Measurements from ENCODE around the gene GALNT9. TPM values are rescaled to one million over a fixed set of nuclear protein-coding genes. Genes with fewer than 3 reads are reported as not detected.

The GALNT9 gene
- total RNA-seq, 1 donor from 2014 or later, result not detected

DNA sequence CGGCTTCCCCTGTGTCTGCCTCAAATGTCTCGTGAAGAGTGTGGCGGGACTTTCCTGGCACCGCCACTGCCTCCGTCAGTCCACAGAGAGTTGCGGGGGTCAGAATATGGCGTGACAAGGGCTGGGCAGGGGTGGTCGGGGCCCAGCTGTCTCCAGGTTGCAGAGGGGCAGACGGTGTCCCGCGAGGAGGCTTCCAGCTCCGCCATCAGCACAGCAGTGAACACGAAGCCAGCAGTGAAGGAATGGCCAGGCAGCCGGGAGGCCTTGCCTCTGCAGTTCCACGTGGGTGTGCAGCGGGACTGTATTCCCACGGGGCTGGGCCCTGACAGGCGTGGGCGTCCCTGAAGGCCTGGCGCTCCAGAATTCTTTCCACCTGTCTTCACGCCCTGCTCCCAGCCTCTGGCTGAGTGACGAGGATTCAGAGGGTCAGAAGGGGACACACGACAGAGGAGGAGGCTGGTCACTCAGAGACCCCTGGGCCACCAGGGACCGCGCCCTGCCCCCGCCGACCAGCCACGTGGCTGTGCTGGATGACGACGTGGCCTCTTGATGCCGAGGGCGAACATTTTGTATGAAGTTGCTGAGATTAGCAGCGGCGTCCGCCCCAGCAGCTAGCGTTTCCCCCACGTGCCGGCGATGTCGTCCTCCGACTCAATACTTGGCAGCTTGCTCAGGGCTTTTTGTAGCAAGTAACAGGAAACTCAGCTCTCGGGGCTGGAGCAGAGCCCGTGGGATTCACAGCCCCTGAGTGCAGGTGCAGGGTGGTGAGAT lies 25.0 kb upstream of the GALNT9 start:
- H3K4me1 ChIP-seq, result no peaks in the 10 kb centered on the region
- H3K36me3 ChIP-seq, result no peaks in the 10 kb centered on the region
- no peak overlapping the region for H3K27ac ChIP-seq (replicated peaks)
- DNase-seq, result no peak
- peaks cover 6% of the 10 kb centered on the region for H3K9me3 ChIP-seq (replicated peaks)
- TF ChIP-seq, protein P1, sequence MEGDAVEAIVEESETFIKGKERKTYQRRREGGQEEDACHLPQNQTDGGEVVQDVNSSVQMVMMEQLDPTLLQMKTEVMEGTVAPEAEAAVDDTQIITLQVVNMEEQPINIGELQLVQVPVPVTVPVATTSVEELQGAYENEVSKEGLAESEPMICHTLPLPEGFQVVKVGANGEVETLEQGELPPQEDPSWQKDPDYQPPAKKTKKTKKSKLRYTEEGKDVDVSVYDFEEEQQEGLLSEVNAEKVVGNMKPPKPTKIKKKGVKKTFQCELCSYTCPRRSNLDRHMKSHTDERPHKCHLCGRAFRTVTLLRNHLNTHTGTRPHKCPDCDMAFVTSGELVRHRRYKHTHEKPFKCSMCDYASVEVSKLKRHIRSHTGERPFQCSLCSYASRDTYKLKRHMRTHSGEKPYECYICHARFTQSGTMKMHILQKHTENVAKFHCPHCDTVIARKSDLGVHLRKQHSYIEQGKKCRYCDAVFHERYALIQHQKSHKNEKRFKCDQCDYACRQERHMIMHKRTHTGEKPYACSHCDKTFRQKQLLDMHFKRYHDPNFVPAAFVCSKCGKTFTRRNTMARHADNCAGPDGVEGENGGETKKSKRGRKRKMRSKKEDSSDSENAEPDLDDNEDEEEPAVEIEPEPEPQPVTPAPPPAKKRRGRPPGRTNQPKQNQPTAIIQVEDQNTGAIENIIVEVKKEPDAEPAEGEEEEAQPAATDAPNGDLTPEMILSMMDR (IDR thresholded peaks at IDR 0.05; ENCODE audit: borderline replicate concordance), result no peak
- intact Hi-C loops (cut with micrococcal nuclease), result no loop called here
- no peak overlapping the region for H3K4me3 ChIP-seq
- H3K27me3 ChIP-seq (ENCODE audit: low read depth), result peaks cover 83% of the 10 kb centered on the region

DNA sequence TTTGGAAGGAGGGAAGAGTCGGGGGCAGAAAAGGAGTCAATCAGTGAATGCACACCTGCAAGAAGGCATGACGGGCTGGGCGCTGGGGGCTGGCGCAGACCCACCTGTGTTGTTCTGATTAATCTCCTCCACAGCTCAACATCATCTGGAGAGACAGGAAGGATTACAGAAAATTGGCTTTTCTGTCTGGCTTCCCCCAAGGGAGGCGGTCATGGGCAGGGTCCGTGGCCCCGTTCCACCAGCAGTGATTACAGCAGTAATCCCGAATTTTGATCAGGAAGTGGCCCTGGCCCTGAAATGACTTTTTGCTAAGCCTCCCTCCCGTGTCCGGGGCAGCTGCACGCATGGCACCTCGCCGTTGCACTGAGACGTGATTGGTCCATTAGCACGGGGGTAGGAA lies 24.4 kb upstream of the GALNT9 start:
- Histone ChIP-seq H3K9me3 (replicated peaks) (peaks cover 6% of the 10 kb centered on the region), H3K4me1 (no peaks in the 10 kb centered on the region), H3K36me3 (no peaks in the 10 kb centered on the region), H3K27me3 (ENCODE audit: low read depth) (peaks cover 87% of the 10 kb centered on the region), H3K27ac (replicated peaks) (no peak overlapping the region), H3K4me3 (no peak overlapping the region)
- intact Hi-C loops (cut with micrococcal nuclease), result no loop called here
- DNase-seq, result no peak
- TF ChIP-seq, protein P1 (IDR thresholded peaks at IDR 0.05; ENCODE audit: borderline replicate concordance), result no peak

DNA sequence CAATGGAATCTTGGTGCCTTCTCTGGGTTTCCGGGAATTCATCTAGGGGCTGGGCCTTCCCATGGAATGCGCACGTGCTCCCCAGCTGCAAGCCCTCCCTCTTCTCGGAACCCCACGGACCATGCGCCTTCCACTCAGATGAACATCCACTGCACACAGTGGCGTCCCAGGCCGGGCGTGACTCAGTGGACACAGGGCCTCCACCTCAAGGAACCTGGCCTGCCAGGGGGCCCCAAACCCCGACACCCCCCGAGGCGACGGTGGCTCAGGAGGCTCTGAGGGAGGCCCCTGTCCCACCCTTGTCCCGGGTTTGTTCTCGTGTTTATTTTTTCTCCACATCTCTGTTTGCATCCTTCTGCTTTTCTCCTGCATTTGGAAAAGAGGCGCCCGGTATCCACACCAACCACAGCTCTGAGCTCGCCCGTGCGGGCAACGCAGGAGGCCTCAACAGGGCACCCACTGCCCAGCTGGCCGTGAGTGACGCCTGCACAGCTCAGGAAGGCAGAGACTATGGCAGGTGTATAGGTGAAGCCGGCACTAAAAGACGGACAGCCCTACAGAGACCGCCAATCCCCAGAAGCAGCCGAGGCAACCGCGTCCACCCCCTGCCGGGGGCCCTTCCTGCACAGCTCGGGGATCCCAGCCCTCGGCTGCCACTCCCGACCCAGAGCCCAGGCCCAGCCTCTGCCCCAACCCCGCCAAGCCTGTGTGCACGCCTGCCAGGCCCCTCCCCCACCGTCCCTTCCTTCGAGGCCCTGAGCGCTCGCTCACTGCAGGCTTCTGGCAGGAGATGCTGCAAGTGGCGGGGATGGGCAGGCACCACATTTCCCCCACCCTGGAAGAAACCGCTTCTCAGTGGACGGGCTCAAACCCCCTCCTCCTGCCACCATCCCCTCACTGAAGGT lies 23.8 kb upstream of the GALNT9 start:
- TF ChIP-seq, protein P1 (IDR thresholded peaks at IDR 0.05; ENCODE audit: borderline replicate concordance), result no peak
- Histone ChIP-seq H3K4me3 (no peak overlapping the region), H3K4me1 (no peaks in the 10 kb centered on the region), H3K27me3 (ENCODE audit: low read depth) (peaks cover 93% of the 10 kb centered on the region), H3K36me3 (no peaks in the 10 kb centered on the region), H3K27ac (replicated peaks) (no peak overlapping the region), H3K9me3 (replicated peaks) (peaks cover 6% of the 10 kb centered on the region)
- intact Hi-C loops (cut with micrococcal nuclease), result no loop called here
- no peak for DNase-seq

DNA sequence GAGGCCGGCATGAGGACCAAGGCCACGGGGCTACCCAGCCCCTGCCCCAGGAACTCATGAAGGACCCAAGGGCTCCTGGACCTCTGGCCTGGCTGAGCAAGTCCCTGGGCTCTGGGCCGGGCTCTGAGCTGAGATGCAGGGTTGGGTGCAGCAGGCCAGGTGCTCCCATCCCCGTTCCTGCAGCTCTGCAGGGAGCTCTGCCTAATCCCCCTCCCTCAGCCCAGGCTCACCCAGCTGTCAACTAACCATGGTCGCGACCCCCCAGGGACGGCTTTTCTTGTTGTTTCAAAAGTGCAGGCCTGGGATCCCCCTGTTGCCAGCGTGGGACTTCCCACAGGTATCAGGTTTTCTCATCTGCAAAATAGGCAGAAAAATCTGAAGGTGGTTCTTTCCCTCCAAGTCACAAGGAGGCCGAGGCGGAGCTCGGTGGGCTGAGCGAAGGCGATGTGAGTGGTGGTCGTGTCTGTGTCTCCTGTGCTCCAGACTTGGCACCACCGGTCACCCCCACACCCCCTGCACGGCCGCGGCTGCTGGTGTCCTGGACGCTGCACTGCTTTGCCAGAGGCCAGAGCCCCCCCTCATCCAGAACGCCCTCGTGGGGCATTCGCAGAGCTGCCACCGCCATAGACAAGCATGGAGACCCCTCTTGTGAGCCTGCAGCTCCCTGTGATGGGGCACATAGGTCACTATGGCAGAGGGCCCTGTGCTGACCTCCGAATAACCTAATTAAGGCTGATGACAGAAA lies 22.5 kb upstream of the GALNT9 start:
- no peaks in the 10 kb centered on the region for H3K36me3 ChIP-seq
- peaks cover 93% of the 10 kb centered on the region for H3K27me3 ChIP-seq (ENCODE audit: low read depth)
- no peak overlapping the region for H3K4me3 ChIP-seq
- H3K27ac ChIP-seq (replicated peaks), result no peak overlapping the region
- TF ChIP-seq, protein P1 (IDR thresholded peaks at IDR 0.05; ENCODE audit: borderline replicate concordance), result no peak
- peaks cover 6% of the 10 kb centered on the region for H3K9me3 ChIP-seq (replicated peaks)
- intact Hi-C loops (cut with micrococcal nuclease), result no loop called here
- no peak for DNase-seq
- H3K4me1 ChIP-seq, result no peaks in the 10 kb centered on the region

DNA sequence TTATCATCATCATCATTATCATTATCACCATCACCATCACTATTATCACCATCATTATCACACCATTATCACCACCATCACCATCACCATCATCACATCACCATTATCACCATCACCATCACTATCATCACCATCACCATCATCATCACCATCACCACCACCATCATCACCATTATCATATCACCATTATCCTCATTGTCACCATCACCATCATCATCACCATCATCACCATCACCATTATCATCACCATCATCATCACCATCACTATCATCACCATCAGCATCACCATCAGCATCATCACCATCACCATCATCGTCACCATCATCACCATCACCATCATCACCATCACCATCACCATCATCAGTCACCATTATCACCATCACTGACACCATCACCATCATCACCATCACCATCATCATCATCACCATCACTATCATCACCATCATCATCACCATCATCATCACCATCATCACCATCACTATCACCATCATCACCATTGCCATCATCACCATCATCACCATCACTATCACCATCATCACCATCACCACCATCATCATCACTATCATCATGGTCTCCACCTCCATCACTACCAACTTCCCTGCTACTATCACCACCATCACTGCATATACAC lies 20.2 kb upstream of the GALNT9 start:
- Histone ChIP-seq H3K4me1 (no peaks in the 10 kb centered on the region), H3K9me3 (replicated peaks) (no peaks in the 10 kb centered on the region), H3K36me3 (no peaks in the 10 kb centered on the region), H3K27ac (replicated peaks) (no peak overlapping the region), H3K27me3 (ENCODE audit: low read depth) (peaks cover 93% of the 10 kb centered on the region), H3K4me3 (no peak overlapping the region)
- DNase-seq, result no peak
- TF ChIP-seq, protein P1 (IDR thresholded peaks at IDR 0.05; ENCODE audit: borderline replicate concordance), result no peak
- intact Hi-C loops (cut with micrococcal nuclease), result no loop called here

Data from left ventricle myocardium inferior (tissue), 1 donor.